HepG2 (cell line): ENCODE measurements around the gene MSMP. TPM values are rescaled to one million over a fixed set of nuclear protein-coding genes. Genes with fewer than 3 reads are reported as not detected.

Experiments
- DDIT3 ChIP-seq: sonication (generic); formaldehyde crosslinking; IDR thresholded peaks from 2 replicates; pipeline ENCODE4 v1.4.0; 2020; ENCODE audit warnings: mild to moderate bottlenecking, missing genetic modification reagents
- FLYWCH1 ChIP-seq: sonication (generic); formaldehyde crosslinking; IDR thresholded peaks from 2 replicates; pipeline ENCODE4 v1.8.1; 2023; ENCODE audit warnings: mild to moderate bottlenecking, missing genetic modification reagents
- HBP1 ChIP-seq: IDR thresholded peaks from 2 replicates; pipeline ENCODE4 v1.6.1; 2016; ENCODE audit warnings: low read depth, control low read depth
- HOMEZ ChIP-seq: IDR thresholded peaks from 2 replicates; pipeline ENCODE4 v1.6.1; 2016; ENCODE audit warnings: low read depth
- JUNB ChIP-seq: sonication (generic); formaldehyde crosslinking; IDR thresholded peaks from 2 replicates; pipeline ENCODE4 v1.8.0; 2022; ENCODE audit warnings: missing genetic modification reagents, mild to moderate bottlenecking, borderline replicate concordance
- KLF9 ChIP-seq: IDR thresholded peaks from 2 replicates; pipeline ENCODE4 v1.6.1; 2016; ENCODE audit warnings: low read depth
- LRRFIP1 ChIP-seq: sonication (generic); formaldehyde crosslinking; conservative IDR thresholded peaks from 2 replicates; pipeline ENCODE4 v1.4.0; 2020; ENCODE audit warnings: missing genetic modification reagents
- MAF1 ChIP-seq: sonication (generic); formaldehyde crosslinking; IDR thresholded peaks from 2 replicates; pipeline ENCODE4 v1.5.0; 2020; ENCODE audit warnings: missing genetic modification reagents, borderline replicate concordance
- MBD4 ChIP-seq: IDR thresholded peaks from 2 replicates; pipeline ENCODE4 v1.6.1; 2012; ENCODE audit warnings: low read length, inconsistent platforms, borderline replicate concordance
- NFKB2 ChIP-seq: sonication (generic); formaldehyde crosslinking; IDR thresholded peaks from 2 replicates; pipeline ENCODE4 v1.4.0; 2020; ENCODE audit warnings: missing genetic modification reagents, borderline replicate concordance
- NFYB ChIP-seq: sonication (generic); formaldehyde crosslinking; IDR thresholded peaks from 2 replicates; pipeline ENCODE4 v1.4.0; 2020; ENCODE audit warnings: missing genetic modification reagents
- PLRG1 ChIP-seq: fragments of 450-650 bp; conservative IDR thresholded peaks from 2 replicates; pipeline ENCODE4 v1.6.1; 2016
- RFXAP ChIP-seq: sonication (generic); formaldehyde crosslinking; IDR thresholded peaks from 2 replicates; pipeline ENCODE4 v1.4.0; 2020; ENCODE audit warnings: missing genetic modification reagents, borderline replicate concordance
- RORA ChIP-seq: sonication (generic); formaldehyde crosslinking; IDR thresholded peaks from 2 replicates; pipeline ENCODE4 v1.5.0; 2020; ENCODE audit warnings: mild to moderate bottlenecking, missing genetic modification reagents, moderate library complexity
- SAFB2 ChIP-seq: sonication (generic); formaldehyde crosslinking; IDR thresholded peaks from 2 replicates; pipeline ENCODE4 v1.5.1; 2020; ENCODE audit warnings: missing genetic modification reagents, low read depth, mild to moderate bottlenecking, borderline replicate concordance
- SKI ChIP-seq: fragments of 450-650 bp; IDR thresholded peaks from one replicate; pipeline ENCODE4 v1.6.1; 2018; ENCODE audit warnings: mild to moderate bottlenecking; ENCODE audit not compliant: partially characterized antibody
- ZBTB2 ChIP-seq: sonication (generic); formaldehyde crosslinking; IDR thresholded peaks from 2 replicates; pipeline ENCODE4 v1.8.0; 2022; ENCODE audit warnings: low read depth, missing genetic modification reagents
- ZFP36 ChIP-seq: fragments of 150-350 bp; IDR thresholded peaks from 2 replicates; pipeline ENCODE4 v1.6.1; 2018; ENCODE audit warnings: borderline replicate concordance, low read length, low read depth; ENCODE audit not compliant: partially characterized antibody
- ZFP90 ChIP-seq: sonication (generic); formaldehyde crosslinking; IDR thresholded peaks from 2 replicates; pipeline ENCODE4 v1.8.0; 2022; ENCODE audit warnings: missing genetic modification reagents, mild to moderate bottlenecking, inconsistent platforms, borderline replicate concordance
- ZNF292 ChIP-seq: sonication (generic); formaldehyde crosslinking; IDR thresholded peaks from 2 replicates; pipeline ENCODE4 v1.8.1; 2022; ENCODE audit warnings: mild to moderate bottlenecking, low read depth, missing genetic modification reagents, borderline replicate concordance
- ZNF703 ChIP-seq: sonication (generic); formaldehyde crosslinking; IDR thresholded peaks from 2 replicates; pipeline ENCODE4 v1.5.1; 2020; ENCODE audit warnings: missing genetic modification reagents, mild to moderate bottlenecking, moderate library complexity, borderline replicate concordance
- ZSCAN25 ChIP-seq: sonication (generic); formaldehyde crosslinking; IDR thresholded peaks from 2 replicates; pipeline ENCODE4 v1.8.0; 2022; ENCODE audit warnings: mild to moderate bottlenecking, missing genetic modification reagents
- polyA plus RNA-seq, 8 experiments: library from polyadenylated mRNA; depleted of rRNA in 3 of 8; stranded (reverse) in 7 of 8; unstranded in 1 of 8; fragments of >200 nt; fragmentation: Illumina TruSeq in 4 of 8; extraction: Trizol in 4 of 8; gene quantifications; 2 replicates each; pipeline versions ENCODE4 v1.2.1 to v1.2.3, GENCODE V29; 2011 to 2016; ENCODE audit warnings: low read depth in 4 of 8, missing spikeins in 1 of 8, mixed read lengths in 1 of 8; ENCODE audit not compliant: insufficient read depth in 1 of 8
- total RNA-seq, 5 experiments: library from RNA; depleted of rRNA; stranded (reverse); fragments of >200 nt; fragmentation: Illumina TruSeq; extraction: Trizol; gene quantifications; 2 replicates each; pipeline ENCODE4 v1.2.3, GENCODE V29; 2016; ENCODE audit warnings: low read depth in 1 of 5

Gene MSMP
- total and polyA plus RNA-seq, 2 of the 13 experiments (the other 11 are each of a cell fraction or from before 2014, with no cell fraction given) = 0.24 to 0.46 TPM

- no peak for TF ChIP-seq LRRFIP1 (CRISPR knock-in tag)
- TF ChIP-seq DDIT3 = no peak
- TF ChIP-seq RFXAP (CRISPR knock-in tag) = no peak
- TF ChIP-seq ZNF703 (CRISPR knock-in tag) = no peak
- peak; percentile 35; the same call in 1 of the 2 replicates for TF ChIP-seq NFKB2 (CRISPR knock-in tag)
- TF ChIP-seq ZSCAN25 (CRISPR knock-in tag) = no peak
- TF ChIP-seq SAFB2 (CRISPR knock-in tag) = no peak
- no peak; the same call in 1 of the 2 replicates for TF ChIP-seq ZFP90 (CRISPR knock-in tag)
- TF ChIP-seq NFYB (CRISPR knock-in tag) = no peak
- no peak for TF ChIP-seq HBP1 (CRISPR knock-in tag)
- no peak for TF ChIP-seq SKI
- TF ChIP-seq MBD4 = no peak
- TF ChIP-seq PLRG1 = no peak
- TF ChIP-seq HOMEZ = no peak
- no peak for TF ChIP-seq FLYWCH1 (CRISPR knock-in tag)
- 0 out of 2 replicates have a peak, but pooled peaks have one; percentile 11 for TF ChIP-seq ZBTB2
- TF ChIP-seq KLF9 (CRISPR knock-in tag) = no peak
- peak; percentile 39; the same call in 1 of the 2 replicates for TF ChIP-seq MAF1 (CRISPR knock-in tag)
- no peak for TF ChIP-seq ZFP36
- TF ChIP-seq JUNB (CRISPR knock-in tag) = no peak
- TF ChIP-seq RORA (CRISPR knock-in tag) = no peak
- TF ChIP-seq ZNF292 (CRISPR knock-in tag) = no peak
Observed at GRCh38 chr9:35757226-35757891, 3.3 kb upstream of the MSMP start (continued).
